Tibial nerve (tissue), 4 donors: ENCODE data around the gene MRPL53. TPM values are rescaled to one million over a fixed set of nuclear protein-coding genes. Genes with fewer than 3 reads are reported as not detected.
"Not testable (repeated sequence)": the region's sequence is repeated elsewhere in the genome, so short reads cannot be mapped to it uniquely, and the experiment has no call there.

Source experiments
- DNase-seq, 2 donors: peaks; one replicate each; pipeline ENCODE4 v3.0.0-alpha.2; 2019; ENCODE audit warnings: low spot score in 2 of 2
- H3K27ac ChIP-seq, 4 donors: fragments of 200-600 bp; sonication (generic) in 3 of 4; one replicate each; pipeline ENCODE4 v1.5.1; 2017 to 2019; ENCODE audit warnings: mild to moderate bottlenecking in 1 of 4
- H3K27me3 ChIP-seq, 2 donors: fragments of 200-600 bp; sonication (generic) in 1 of 2; one replicate each; pipeline versions ENCODE4 v1.5.1 to v1.6.0; 2017 to 2019
- H3K36me3 ChIP-seq, 3 donors: fragments of 200-600 bp; sonication (generic); one replicate each; pipeline ENCODE4 v1.5.1; 2018 to 2019
- H3K4me1 ChIP-seq, 4 donors: fragments of 200-600 bp; sonication (generic) in 3 of 4; one replicate each; pipeline ENCODE4 v1.5.1; 2017 to 2019
- H3K4me3 ChIP-seq, 4 donors: fragments of 200-600 bp; sonication (generic) in 3 of 4; one replicate each; pipeline ENCODE4 v1.5.1; 2017 to 2019; ENCODE audit warnings: mild to moderate bottlenecking in 1 of 4, moderate library complexity in 1 of 4
- H3K9me3 ChIP-seq, 4 donors: fragments of 200-600 bp; sonication (generic) in 3 of 4; one replicate each; pipeline ENCODE4 v1.5.1; 2017 to 2019
- EP300 ChIP-seq, 2 donors: sonication (generic); formaldehyde crosslinking; IDR thresholded peaks; one replicate each; pipeline ENCODE4 v1.6.1; 2017; ENCODE audit warnings: antibody characterized with exemption in 2 of 2, mild to moderate bottlenecking in 1 of 2
- POLR2A ChIP-seq, 2 donors: fragments of 450-650 bp; IDR thresholded peaks; one replicate each; pipeline ENCODE4 v1.6.1; 2017; ENCODE audit warnings: antibody characterized with exemption in 2 of 2, mild to moderate bottlenecking in 2 of 2, moderate library complexity in 2 of 2
- WGBS, 2 donors: methylation state at CpG; one replicate each; pipeline ENCODE4 v1.1.5; 2018; 5-methylcytosine and 5-hydroxymethylcytosine counted together
- total RNA-seq, 4 donors: library from RNA; depleted of rRNA; stranded (reverse); fragments of >200 nt; gene quantifications; one replicate each; pipeline ENCODE4 v1.1.0, GENCODE V29; 2016
- TF ChIP-seq, protein P1 (sequence below), 5 experiments: fragments of 200-600 bp in 3 of 5; fragments of 450-650 bp in 2 of 5; sonication (generic) in 3 of 5; IDR thresholded peaks; one replicate each; pipeline ENCODE4 v1.5.1; 2016 to 2019; ENCODE audit warnings: antibody characterized with exemption in 5 of 5, mild to moderate bottlenecking in 3 of 5, moderate library complexity in 2 of 5

Gene MRPL53
- total RNA-seq, 4 donors from 2014 or later, result 15.9 to 86.1 (median 34.4) TPM

- Histone ChIP-seq H3K4me3 (no peak overlapping the region), H3K36me3 (peaks cover 0 to 78% (median 21%) of the 10 kb centered on the region in 3 donors), H3K27ac (no peak overlapping the region), H3K27me3 (peaks cover 0 to 2% of the 10 kb centered on the region in 2 donors), H3K4me1 (no peaks in the 10 kb centered on the region), H3K9me3 (no peaks in the 10 kb centered on the region)
- no peak for DNase-seq
- WGBS, 2 donors, result 93 to 95% methylated on average over 12 of the region's 12 CpGs
- TF ChIP-seq, protein P1, sequence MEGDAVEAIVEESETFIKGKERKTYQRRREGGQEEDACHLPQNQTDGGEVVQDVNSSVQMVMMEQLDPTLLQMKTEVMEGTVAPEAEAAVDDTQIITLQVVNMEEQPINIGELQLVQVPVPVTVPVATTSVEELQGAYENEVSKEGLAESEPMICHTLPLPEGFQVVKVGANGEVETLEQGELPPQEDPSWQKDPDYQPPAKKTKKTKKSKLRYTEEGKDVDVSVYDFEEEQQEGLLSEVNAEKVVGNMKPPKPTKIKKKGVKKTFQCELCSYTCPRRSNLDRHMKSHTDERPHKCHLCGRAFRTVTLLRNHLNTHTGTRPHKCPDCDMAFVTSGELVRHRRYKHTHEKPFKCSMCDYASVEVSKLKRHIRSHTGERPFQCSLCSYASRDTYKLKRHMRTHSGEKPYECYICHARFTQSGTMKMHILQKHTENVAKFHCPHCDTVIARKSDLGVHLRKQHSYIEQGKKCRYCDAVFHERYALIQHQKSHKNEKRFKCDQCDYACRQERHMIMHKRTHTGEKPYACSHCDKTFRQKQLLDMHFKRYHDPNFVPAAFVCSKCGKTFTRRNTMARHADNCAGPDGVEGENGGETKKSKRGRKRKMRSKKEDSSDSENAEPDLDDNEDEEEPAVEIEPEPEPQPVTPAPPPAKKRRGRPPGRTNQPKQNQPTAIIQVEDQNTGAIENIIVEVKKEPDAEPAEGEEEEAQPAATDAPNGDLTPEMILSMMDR (IDR thresholded peaks at IDR 0.05), result no peak
- TF ChIP-seq POLR2A (IDR thresholded peaks at IDR 0.05) (no peak), EP300 (IDR thresholded peaks at IDR 0.05) (no peak)
Measured at GRCh38 chr2:74491648-74492544, 19.4 kb upstream of the MRPL53 start.

- no peaks in the 10 kb centered on the region for H3K4me1 ChIP-seq
- peaks cover 0 to 94% (median 21%) of the 10 kb centered on the region in 3 donors for H3K36me3 ChIP-seq
- no peak for DNase-seq
Measured at GRCh38 chr2:74489906-74490305, 17.4 kb upstream of the MRPL53 start.

GRCh38 chr2:74488643-74489481 lies 16.4 kb upstream of the MRPL53 start:
- Histone ChIP-seq H3K27me3 (no peaks in the 10 kb centered on the region), H3K9me3 (no peaks in the 10 kb centered on the region), H3K4me3 (no peak overlapping the region), H3K4me1 (peaks cover 0 to 8% (median 3%) of the 10 kb centered on the region in 4 donors), H3K27ac (no peak overlapping the region), H3K36me3 (peaks cover 0 to 86% (median 21%) of the 10 kb centered on the region in 3 donors)
- no peak for DNase-seq
- TF ChIP-seq POLR2A (IDR thresholded peaks at IDR 0.05) (no peak), EP300 (IDR thresholded peaks at IDR 0.05) (no peak)
- TF ChIP-seq, protein P1 (IDR thresholded peaks at IDR 0.05), result no peak
- WGBS, 2 donors, result 78 to 84% methylated on average over 9 of the region's 9 CpGs

More at GRCh38 chr2:74489906-74490305, 17.4 kb upstream of the MRPL53 start:
- TF ChIP-seq, protein P1 (IDR thresholded peaks at IDR 0.05), result no peak
- no peak for TF ChIP-seq EP300 (IDR thresholded peaks at IDR 0.05)
- TF ChIP-seq POLR2A (IDR thresholded peaks at IDR 0.05), result no peak
- Histone ChIP-seq H3K4me3 (no peak overlapping the region), H3K9me3 (no peaks in the 10 kb centered on the region), H3K27me3 (no peaks in the 10 kb centered on the region), H3K27ac (no peak overlapping the region)
- 90 to 94% methylated on average over 8 to 9 of the region's 9 CpGs for WGBS, 2 donors

DNA sequence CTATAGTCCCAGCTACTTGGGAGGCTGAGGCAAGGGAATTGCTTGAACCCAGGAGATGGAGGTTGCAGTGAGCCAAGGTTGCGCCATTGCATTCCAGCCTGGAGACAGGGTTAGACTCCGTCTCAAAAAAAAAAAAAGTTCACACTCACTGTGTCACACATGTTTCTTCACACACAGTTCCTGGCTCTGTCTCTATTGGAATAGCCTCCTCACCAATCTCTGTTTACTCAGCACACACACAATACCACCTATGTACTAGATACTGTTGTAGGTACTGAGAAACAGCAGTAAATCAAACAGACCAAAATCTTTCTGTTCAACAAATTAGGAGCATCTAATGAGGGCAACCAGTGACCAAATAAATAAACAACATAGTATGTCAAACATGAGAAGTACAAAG lies 13.7 kb upstream of the MRPL53 start:
- no peaks in the 10 kb centered on the region for H3K9me3 ChIP-seq
- no peak overlapping the region for H3K4me3 ChIP-seq
- TF ChIP-seq EP300 (IDR thresholded peaks at IDR 0.05), result no peak
- TF ChIP-seq POLR2A (IDR thresholded peaks at IDR 0.05), result no peak
- TF ChIP-seq, protein P1 (IDR thresholded peaks at IDR 0.05), result no peak
- no peak overlapping the region for H3K27ac ChIP-seq
- no peaks in the 10 kb centered on the region for H3K27me3 ChIP-seq
- WGBS, 2 donors, result 93 to 95% methylated on average over 2 of the region's 2 CpGs
- H3K4me1 ChIP-seq, result peaks cover 0 to 25% (median 19%) of the 10 kb centered on the region in 4 donors
- DNase-seq, result no peak
- peaks cover 0 to 61% (median 0%) of the 10 kb centered on the region in 3 donors for H3K36me3 ChIP-seq

- 82 to 84% methylated on average over 19 of the region's 19 CpGs for WGBS, 2 donors
- Histone ChIP-seq H3K27ac (peak overlapping the region; percentile 87 to 90 (median 89)), H3K36me3 (peaks cover 0 to 59% (median 2%) of the 10 kb centered on the region in 3 donors), H3K4me3 (peak overlapping the region; percentile 72 to 91 (median 86)), H3K4me1 (peaks cover 0 to 36% (median 25%) of the 10 kb centered on the region in 4 donors)
- not testable (repeated sequence) for DNase-seq, H3K9me3 ChIP-seq, H3K27me3 ChIP-seq
Measured at GRCh38 chr2:74483675-74484164, 11.2 kb upstream of the MRPL53 start.
